Measurements from ENCODE around the gene ODAD3. TPM values are rescaled to one million over a fixed set of nuclear protein-coding genes. Genes with fewer than 3 reads are reported as not detected.
"Not testable (repeated sequence)": the region's sequence is repeated elsewhere in the genome, so short reads cannot be mapped to it uniquely, and the experiment has no call there.

Gene ODAD3
- polyA plus RNA-seq, 3 donors: 2.0 to 2.3 (median 2.1) TPM

DNA sequence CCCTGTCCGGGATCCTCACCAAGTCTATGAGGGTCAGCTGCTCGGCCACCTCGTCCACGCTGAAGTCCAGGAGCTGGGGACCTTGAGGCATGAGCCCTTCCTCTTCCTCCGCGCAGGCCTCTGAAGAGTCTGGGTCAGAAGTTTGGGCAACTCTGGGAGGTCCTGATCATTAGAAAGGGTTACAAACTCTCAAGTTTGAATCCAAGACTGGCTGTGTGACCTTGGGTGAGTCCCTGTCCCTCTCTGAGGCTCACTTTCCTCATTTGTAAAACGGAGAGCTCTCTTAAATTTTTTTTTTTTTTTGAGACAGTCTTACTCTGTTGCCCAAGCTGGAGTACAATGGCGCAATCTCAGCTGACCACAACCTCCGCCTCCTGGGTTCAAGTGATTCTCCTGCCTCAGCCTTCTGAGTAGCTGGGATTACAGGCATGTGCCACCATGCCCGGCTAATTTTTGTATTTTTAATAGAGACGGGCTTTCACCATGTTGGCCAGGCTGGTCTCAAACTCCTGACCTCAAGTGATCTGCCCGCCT lies 28.2 kb downstream of the ODAD3 start:
- not testable (repeated sequence) for DNase-seq

DNA sequence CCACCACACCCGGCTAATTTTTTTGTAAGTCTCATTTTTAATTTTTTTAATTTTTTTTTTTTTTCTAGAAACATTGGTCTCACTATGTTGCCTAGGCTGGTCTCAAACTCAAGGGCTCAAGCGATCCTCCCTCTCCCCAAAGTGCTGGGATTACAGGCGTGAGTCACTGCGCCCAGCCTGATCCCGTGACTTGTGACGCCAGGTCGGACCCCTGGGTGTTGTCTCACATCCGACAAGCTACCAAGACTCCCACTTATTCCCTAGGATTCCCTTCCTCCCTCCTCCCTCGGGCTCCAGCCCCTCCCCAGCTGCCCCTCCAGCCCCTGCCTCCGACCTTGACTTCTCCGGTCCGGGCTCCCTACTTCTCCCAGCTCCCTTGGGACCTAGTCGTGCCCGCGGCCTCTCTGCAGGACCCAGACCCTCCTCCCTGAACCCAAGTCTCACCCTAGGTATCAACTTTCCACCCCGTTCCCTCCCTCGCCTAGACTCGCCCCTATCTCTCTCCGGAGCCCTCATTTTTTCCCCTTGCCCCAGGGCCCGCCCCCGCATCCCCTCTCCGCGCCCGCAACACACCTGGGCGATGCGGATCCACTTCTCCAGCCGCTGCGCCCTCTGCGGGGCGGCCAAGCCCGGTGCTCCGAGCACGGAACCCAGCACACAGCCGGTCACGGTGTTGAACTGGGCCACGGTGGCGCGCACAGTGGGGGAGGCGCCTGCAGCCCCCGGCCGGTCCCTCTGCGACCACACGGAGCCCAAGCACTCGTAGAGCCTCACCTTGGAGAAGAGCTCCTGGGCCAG lies 28.9 kb downstream of the ODAD3 start:
- no peak for DNase-seq

DNA sequence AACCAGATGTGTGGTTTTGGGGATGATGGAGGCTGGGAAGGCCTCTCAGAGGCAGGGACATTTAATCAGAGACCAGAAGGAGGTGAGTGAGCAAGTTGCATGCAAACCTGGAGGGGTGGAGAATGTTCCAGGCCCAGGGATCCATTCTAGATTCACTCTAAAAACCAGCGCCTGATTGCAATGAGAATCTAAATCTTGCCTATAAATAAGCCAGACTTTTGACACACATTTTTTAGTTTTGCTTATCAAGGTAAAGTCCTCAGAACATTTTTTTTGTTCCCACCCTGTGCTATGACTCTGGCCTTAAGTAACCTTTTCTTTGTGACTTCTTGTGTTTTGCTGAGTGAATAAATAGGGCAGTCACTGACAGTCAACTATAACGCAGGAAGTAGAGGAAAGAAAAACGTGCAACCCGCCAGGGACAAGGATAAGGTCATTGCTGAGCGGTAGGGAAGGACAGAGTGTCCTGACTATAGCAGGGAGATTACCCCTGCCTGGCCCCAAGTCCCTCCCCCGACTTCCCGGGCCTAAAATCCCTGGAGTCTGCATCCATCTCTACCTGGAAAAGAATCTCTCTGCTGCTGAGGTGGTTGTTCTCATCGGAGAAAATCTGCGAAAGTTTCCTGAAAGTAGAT lies 30.2 kb downstream of the ODAD3 start:
- DNase-seq: no peak

DNA sequence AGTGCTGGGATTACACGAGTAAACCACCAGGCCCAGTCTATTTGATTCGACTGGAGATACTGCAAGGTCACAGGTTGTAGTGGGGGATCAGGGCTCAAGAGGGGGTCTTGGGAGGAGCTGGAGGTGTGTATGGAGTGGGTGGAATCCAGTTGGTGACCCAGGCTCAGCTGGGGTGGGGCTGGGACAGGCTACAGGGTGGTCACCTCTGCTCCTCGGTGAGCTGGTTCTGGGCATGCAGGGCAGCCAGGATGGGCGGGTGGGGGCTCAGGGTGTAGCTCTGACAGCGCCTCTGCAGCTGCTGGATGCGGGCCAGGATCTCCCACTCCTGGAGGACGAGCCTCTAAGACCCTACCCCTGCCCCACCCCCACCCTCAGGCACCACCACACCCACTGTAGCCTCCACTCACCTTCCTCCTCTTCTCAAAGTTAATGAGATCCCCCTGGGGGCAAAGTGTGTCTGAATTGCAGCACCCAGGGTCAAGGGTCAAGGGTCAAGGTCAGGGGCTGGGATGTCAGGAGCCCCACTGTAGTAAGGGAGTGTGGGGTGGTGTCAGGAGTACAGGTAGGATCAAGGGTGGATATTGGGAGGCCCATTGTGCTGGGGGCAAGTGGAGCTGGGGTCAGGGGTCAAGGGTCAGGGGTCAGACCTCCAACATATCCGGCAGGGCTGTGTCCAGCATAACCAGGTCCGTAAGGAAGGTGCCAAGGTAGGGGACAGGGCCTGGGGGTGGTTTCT lies 32.9 kb downstream of the ODAD3 start:
- no peak for DNase-seq

DNA sequence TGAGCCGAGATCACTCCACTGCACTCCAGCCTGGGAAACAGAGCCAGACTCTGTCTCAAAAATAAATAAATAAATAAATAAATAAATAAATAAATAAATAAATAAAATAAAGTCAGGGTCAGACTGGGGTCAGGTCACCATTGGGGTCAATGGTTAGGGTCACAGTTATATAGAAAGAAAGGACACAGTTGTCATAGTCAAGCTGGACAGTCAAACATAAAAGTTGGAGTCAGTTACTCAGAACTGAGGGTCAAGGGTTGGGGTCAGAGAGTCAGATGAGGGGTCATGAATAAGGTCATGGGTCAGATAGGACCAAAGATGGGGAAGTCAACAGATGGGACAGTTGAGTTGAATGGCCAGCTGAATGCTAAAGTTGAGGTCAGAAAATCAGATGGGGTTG lies 34.1 kb downstream of the ODAD3 start:
- no peak for DNase-seq

DNA sequence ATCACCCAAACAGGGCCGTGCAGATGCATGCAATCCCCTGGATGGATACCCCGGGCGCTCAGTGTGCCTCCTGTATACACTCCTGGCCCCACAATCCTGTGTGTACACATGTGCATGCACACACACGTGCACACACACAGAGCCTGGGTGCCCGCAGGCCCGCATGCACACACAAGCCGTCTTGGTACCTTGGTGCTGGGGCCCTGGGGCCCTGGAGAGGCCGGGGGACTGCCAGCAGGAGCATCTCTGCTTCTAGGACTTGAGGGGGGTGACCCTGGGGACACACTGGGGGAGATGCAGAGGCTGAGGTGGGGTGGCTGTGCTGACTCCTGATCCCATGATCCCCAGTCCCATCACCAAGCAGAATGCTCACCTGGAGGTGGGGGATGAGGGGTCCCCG lies 35.3 kb downstream of the ODAD3 start:
- DNase-seq: no peak

DNA sequence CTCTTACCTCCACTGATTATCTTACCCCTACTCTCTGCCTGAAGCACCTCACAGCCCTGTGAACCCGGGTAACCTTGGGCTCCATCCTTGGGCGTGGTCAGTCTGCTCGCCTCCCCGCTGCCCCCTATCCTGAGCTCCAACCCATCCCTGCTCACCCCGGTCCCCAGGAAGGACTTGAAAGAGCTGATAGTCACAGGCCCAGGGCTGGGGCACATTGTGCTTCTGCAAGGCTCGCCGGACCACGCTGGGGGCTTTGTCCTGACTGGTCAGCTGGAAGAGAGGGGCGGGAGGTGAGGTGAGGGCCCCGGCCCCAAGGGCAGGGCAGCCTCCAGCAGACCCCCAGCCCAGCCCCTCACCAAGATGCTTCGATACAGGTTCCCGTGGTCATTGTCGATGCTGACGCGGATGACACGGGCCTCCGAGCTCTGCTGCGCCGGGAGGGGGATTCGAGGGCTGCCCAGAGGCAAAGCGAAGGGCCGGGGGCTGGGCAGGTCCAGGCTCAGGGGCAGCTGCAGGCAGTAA lies 37.8 kb downstream of the ODAD3 start:
- DNase-seq: no peak

DNA sequence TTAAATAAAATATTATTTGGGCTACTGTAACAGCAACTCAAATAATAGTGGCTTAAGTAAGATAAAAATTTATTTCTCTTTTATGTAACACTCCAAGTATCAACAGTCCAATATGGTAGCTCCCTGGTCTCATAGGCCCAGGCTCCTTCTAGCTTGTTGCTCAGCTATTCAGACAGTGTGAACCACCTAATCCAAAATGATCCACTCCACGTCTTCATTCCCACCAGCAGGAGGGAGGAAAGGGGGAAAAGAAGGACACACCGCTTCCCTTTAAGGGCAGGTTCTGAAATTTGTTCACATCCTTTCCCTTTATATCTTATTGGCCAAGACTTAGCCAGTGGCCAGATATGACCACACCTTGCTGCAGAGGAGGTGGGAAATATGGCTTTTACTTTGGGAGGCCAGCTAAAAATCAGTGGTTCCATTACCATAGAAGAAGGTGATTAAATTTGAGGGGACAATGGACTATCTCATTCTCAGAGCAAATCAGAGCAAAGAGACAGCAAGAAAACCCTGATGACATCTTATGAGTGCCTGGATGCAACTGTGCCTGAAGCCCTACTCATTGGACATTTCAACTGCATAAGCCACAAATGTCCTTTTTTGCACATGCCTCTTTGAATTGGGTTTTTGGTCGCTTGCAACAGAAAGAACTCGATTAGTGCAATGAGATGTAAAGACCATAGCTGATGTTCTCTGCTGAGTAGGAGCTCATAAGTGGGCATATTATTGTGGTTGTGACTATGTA lies 43.8 kb downstream of the ODAD3 start:
- no peak for DNase-seq

DNA sequence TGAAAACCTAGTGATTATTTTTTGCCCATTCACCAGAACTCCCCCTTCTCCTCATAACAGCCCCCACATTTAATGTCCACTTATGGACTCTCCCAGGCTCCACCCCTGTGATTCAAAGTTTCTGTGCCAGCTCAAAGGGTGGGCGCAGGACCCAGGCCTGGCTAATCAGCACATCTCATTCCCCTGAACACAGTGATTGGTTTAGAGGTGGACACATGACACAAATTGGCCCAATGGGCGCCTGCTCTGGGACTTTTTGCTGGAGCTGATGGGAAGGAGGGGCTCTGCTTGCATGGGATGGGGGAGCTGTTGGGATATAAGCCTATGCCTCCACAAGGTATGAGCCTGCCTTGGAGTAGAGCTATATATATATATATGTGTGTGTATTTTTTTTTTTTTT lies 44.6 kb downstream of the ODAD3 start:
- DNase-seq: no peak

DNA sequence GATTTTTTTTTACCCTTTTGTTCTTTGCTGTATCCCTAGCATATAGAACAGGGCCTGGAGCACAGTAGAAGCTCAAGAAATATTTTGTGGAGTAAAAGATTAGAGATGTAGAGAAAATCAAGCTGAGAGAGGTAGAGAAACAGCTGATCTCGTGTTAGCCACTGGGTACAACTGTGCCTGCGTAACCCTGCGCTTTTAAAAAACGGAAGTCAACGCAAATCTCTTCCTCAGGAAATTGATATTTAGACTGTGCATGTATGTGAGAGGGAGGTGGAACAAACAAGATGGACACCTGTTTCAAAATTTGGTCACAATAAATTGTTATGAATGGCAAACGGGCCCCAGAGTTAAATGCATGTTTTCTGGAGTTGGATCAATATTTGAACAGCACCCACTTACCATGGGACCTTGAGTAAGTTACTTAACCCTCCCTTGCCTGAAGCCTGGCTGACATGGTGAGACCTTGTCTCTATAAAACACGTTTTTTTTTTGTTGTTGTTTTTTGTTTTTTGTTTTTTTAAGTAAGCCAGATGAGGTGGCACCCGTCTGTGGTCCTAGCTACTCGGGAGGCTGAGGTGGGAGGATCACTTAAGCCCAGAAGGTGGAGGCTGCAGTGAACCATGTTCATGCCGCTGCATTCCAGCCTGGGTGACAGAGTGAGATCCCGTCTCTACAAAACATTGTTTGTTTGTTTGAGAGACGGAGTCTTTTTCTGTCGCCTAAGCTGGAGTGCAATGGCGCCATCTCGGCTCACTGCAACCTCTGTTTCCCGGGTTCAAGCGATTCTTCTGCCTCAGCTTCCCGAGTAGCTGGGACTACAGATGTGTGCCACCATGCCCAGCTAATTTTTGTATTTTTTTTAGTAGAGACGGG lies 47.5 kb downstream of the ODAD3 start:
- DNase-seq: no peak

DNA sequence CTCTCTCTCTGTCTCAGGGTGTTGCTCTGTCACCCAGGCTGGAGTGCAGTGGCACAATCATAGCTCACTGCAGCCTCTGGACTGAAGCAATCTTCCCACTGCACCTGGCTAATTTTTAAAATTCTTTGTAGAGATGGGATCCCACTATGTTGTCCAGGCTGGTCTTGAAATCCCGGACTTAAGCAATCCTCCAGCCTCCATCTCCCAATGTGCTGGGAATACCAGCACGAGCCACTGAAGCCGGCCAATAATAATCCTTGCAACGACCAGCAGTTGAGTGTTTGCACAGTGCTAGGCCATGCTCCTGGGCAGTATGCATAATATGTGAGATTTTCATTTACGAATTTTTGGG lies 50.2 kb downstream of the ODAD3 start:
- DNase-seq: no peak

DNA sequence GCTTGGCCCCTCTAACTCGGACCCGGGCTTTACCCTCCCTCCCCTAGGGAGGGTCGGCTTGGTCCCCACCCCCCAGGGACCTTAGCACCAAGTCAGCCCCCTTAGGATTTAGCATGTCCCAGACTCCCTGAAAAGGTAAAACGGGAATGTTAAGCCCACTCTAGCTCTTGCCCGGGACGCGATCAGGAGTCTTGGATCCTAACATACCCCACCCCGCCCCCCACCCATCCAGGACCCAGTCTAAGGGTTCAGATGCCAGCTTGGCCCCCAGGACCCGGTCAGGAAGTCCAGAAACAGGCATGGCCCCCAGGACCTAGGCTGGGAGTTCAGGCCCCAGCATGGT lies 51.2 kb downstream of the ODAD3 start:
- DNase-seq: no peak

DNA sequence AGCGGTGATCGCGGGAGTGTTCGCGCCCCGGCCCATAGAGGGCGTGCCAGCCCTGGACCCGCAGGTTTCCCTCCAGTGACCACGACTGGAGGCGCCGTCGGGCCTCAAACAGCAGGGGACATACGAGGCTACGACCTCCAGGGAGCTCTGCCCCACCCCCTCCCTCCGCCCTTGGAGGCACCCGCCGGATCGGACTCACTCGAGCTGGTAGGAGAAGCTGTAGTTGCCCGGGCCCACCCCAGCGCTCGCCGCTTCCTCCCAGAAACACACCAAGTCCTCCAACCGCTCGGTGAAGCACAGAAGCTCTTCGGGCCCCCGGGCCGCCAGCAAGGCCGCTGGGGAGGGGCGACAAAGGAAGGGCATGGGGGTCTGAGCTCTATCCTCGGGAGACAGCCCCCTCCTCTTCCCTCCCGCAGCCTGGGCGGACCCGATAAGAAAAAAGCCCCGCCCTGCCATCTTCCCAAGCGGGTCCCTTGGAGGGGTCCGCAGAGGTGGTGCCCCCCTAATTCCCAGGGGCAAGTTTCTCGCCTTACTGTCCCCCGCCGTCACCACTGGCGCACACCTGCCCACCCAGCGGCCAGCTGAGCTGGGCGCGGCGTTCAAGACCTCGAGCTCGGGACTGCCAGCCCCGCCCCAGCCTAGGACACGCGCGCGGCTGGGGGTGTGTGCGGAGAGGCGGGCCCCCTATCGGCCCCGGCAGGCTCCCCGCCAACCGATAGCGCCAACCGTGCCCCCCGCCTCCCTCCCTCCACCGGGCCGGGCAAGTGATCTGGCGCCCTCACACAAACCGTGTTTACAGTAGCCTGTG lies 51.8 kb downstream of the ODAD3 start:
- DNase-seq: no peak

DNA sequence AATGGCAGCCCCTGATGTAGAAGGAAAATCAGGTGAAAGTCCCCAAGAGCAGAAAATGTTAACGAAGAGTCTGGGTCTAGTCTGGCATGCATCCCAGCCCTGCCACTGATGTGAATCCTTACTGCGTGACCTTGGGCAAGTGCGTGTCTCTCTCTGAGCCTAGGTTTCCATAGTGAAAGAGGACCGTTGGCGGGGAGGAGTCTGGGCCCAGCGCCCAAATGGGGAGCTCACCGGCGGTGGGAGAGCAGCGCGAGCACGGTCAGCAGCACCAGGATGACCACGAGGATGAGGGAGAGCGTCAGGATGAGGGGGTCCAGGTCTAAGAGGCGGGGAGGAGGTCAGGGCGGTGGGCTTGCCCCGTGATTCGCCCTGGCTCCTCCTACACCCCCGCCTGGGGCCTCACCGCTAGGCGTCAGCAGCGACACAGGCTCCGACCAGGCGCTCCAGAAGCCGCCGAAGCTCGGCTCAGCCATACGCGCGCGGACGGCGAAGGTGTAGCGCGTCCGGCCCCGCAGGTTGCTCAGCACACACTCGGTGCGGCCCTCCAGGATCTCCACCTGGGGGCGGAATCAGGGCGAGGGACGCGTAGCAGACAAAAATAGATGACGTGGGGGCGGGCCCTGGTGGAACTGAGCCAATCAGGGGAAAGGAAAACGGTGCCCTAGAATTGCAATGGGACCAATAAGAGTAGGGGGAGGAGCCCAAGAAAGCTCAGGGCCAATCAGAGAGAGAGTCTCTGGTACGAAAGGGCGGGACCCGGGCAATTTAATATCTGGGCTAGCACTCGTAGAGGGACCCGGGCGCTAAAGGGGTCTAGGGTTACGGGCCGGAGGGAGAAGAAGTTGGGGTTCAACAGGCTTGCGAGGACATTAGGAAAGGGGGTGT lies 54.0 kb downstream of the ODAD3 start:
- DNase-seq: peak; percentile 98

DNA sequence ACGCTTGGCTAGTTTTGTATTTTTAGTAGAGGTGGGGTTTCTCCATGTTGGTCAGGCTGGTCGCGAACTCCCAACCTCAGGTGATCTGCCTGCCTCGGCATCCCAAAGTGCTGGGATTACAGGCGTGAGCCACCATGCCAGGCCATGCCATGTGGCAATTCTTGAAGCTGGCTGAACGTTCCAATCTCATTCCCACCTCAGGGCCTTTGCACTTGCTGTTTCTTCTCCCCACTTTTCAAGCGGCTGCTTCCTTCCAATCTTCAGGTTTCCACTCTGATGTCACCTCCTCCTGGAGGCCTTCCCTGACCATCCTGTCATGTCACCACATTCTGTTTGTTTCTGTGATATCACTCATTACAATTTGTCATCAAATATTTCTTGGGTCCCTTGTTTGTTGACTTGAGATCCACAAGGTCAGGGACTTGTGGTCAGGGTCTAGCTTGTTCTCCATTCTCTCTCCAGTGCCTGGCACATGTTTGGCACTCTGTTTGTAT lies 55.0 kb downstream of the ODAD3 start:
- DNase-seq: no peak

DNA sequence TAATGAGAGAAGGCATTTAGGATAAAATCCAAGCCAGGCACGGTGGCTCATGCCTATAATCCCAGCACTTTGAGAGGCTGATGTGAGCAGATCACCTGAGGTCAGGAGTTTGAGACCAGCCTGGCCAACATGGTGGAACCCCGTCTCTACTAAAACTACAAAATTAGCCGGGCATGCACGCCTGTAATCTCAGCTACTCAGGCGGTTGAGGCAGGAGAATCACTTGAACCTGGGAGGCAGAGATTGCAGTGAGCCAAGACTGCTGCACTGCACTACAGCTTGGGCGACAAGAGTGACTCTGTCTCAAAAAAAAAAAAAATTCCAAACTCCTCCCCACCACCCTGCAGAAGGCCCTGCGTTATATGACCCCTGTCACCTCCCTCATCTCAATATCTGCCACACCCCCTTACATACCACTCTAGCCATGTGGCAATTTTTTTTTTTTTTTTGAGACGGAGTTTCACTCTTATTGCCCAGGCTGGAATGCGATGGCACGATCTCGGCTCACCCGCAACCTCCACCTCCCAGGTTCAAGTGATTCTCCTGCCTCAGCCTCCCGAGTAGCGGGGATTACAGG lies 55.6 kb downstream of the ODAD3 start:
- DNase-seq: not testable (repeated sequence)

DNA sequence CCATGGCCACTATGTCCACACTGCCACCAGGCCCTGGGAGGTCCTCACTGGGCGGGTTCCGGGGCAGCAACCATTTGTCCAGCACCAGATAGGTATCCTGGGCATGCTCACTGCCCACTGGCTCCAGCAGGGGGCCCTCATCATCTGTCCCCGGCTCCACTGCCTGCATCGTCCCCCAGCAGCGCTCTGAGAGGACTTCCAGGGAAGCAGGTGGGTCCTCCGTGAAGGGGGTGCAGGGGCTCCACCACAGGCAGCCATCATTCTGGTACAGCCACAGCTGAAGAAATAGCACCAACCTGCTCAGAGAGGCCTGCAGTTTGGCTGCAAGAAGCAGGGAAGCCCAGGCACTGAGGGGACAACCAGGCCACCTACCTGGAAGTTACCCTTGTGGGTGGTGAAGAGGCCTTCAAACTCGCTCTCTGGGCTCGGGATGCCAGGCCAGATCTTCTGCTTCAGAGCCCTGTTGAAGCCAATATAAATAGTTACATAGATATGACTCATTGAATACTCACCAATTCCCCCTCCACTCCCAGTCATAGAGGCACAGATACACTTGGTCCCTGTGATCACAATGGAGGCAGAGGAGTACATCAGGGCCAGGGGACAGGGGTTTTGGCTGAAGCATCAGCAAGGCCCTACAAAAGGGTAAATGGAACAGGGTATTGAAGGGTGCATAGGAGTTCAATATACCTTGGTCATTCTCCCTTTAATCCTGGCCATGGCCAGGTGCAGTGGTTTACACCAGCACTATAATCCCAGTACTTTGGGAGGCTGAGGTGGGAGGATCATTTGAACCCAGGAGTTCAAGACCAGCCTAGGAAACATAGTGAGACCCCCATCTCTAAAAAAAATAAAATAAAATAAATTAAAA lies 56.4 kb downstream of the ODAD3 start:
- no peak for DNase-seq
